GM13977 (cell line): ENCODE measurements around the gene FZD7.
A peak's percentile ranks its signal among the peaks of the same experiment; 100 is the strongest.

Experiments used
- DNase-seq: peaks from one replicate; pipeline ENCODE4 v3.0.0; 2012; ENCODE audit warnings: low spot score
- in situ Hi-C: fragments of 300-500 bp; cut with MboI; formaldehyde crosslinking; loops from one replicate; pipeline ENCODE4 v1.12.0; 2022; ENCODE audit warnings: low sequenced_read_pairs, low pct_unique_long_range_greater_than_20kb, mixed read lengths, inconsistent platforms; ENCODE audit not compliant: unreplicated experiment
- TF ChIP-seq, protein P1 (sequence below): IDR thresholded peaks from 2 replicates; pipeline ENCODE4 v1.5.1; 2012; ENCODE audit warnings: mild to moderate bottlenecking, control low read depth; ENCODE audit not compliant: insufficient read depth; ENCODE audit errors: extremely low read depth, missing control alignments

The FZD7 gene

DNA sequence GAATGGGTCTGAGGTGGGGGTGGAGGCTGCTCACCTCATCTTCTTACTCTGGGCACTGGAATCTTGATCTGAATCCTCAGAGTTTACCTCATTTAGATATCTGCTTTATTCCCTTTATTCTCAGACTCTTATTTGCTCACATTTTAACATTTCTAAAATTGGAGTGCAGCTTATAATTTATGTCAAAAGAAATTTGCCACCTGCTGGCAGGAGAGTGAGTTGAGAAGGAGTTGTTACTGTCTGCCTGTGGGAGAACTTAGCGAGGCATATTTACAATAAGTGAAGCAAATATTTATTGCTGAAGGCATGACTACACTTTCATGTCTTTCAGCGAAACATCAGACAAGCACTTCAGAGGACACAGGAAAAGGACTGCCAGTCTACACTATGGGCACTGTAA is 23.0 kb downstream of the FZD7 start:
- in situ Hi-C loops = no loop called here
- DNase-seq = no peak
- TF ChIP-seq, protein P1, sequence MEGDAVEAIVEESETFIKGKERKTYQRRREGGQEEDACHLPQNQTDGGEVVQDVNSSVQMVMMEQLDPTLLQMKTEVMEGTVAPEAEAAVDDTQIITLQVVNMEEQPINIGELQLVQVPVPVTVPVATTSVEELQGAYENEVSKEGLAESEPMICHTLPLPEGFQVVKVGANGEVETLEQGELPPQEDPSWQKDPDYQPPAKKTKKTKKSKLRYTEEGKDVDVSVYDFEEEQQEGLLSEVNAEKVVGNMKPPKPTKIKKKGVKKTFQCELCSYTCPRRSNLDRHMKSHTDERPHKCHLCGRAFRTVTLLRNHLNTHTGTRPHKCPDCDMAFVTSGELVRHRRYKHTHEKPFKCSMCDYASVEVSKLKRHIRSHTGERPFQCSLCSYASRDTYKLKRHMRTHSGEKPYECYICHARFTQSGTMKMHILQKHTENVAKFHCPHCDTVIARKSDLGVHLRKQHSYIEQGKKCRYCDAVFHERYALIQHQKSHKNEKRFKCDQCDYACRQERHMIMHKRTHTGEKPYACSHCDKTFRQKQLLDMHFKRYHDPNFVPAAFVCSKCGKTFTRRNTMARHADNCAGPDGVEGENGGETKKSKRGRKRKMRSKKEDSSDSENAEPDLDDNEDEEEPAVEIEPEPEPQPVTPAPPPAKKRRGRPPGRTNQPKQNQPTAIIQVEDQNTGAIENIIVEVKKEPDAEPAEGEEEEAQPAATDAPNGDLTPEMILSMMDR = peak; percentile 21

- TF ChIP-seq, protein P1 = peak; percentile 7
- no peak for DNase-seq
- in situ Hi-C loops = no loop called here
Observed at GRCh38 chr2:202060218-202060617, 26.6 kb downstream of the FZD7 start.

- no peak for DNase-seq
- TF ChIP-seq, protein P1 = no peak
- in situ Hi-C loops = no loop called here
Observed at GRCh38 chr2:202061695-202062094, 28.0 kb downstream of the FZD7 start.

DNA sequence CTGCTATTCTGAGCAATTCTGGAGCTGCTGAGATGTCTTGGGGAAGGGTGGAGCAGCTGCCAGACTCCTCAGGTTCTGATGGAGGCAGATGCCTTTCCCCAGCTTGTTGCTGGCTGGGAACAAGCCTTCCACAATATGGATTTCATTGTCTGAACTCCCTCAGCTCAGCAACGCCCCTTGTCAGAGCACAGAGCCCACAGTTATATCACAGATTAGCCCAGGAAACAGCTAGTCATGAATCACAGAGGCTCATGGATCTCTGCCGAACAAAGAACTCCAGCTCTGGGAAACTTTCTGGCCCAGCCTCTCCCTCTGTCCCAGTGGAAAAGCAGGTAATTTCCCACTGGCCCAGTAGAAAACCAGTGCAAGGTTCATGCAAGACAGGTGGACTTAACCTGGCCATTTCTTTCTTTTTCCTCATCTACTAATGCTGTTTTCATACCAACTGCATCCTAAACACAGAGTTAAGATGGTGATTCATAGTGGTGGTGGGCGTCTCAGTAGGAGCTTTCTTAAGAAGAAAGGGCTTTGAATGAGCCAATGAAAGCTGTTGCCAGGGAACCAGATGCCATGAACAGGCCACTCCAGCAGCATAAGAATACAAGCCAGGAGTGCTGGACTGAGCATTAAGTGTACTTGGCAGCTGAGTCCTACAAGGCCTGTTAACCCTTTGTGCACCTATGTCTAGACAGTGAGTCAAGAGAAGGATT is 30.7 kb downstream of the FZD7 start:
- in situ Hi-C loops = no loop called here
- TF ChIP-seq, protein P1 = no peak
- DNase-seq = no peak

DNA sequence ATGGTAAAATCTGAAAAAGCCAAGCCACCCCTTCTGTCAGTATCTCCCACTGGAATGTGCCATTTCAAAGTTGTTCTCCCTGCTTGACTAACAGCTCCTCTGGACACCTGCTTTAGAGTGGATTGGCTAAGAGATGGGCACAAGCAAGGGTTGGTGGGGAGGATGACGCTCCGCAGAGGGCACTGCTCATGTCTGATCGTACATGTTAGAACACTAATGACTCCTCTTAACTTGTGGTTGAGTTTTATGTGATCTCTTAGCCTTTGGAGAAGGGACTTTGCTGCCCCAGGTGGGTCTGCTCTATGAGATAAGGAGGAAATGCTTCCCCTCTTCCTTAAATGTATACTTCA is 31.2 kb downstream of the FZD7 start:
- in situ Hi-C loops = no loop called here
- no peak for DNase-seq
- TF ChIP-seq, protein P1 = no peak

GRCh38 chr2:202065876-202066275 is 32.2 kb downstream of the FZD7 start:
- in situ Hi-C loops = no loop called here
- DNase-seq = no peak
- TF ChIP-seq, protein P1 = no peak

GRCh38 chr2:202066875-202067274 is 33.2 kb downstream of the FZD7 start:
- TF ChIP-seq, protein P1 = no peak
- in situ Hi-C loops = no loop called here
- DNase-seq = no peak
